Liver (tissue), 9 donors: ENCODE measurements around the gene JMJD1C. TPM values are rescaled to one million over a fixed set of nuclear protein-coding genes. Genes with fewer than 3 reads are reported as not detected.

ENCODE experiments used
- DNase-seq: peaks from one replicate; pipeline ENCODE4 v3.0.0-alpha.2; 2017; ENCODE audit warnings: low spot score
- H3K27ac ChIP-seq, 2 donors: one replicate each; pipeline ENCODE4 v1.7.0; 2013; ENCODE audit warnings: inconsistent platforms in 2 of 2, low read length in 2 of 2, control low read depth in 1 of 2, low read depth in 1 of 2, mild to moderate bottlenecking in 1 of 2
- H3K27me3 ChIP-seq, 4 donors: one replicate each; pipeline versions ENCODE4 v1.6.1 to v1.7.0; 2013; ENCODE audit warnings: low read length in 3 of 4, inconsistent platforms in 1 of 4, mild to moderate bottlenecking in 1 of 4, moderate library complexity in 1 of 4; ENCODE audit not compliant: control insufficient read depth in 4 of 4, insufficient read depth in 4 of 4
- H3K36me3 ChIP-seq, 4 donors: one replicate each; pipeline versions ENCODE4 v1.6.1 to v1.7.0; 2013; ENCODE audit warnings: low read length in 3 of 4, mild to moderate bottlenecking in 3 of 4, low read depth in 1 of 4, moderate library complexity in 1 of 4; ENCODE audit not compliant: control insufficient read depth in 4 of 4, insufficient read depth in 3 of 4
- H3K4me1 ChIP-seq, 4 donors: one replicate each; pipeline versions ENCODE4 v1.6.1 to v1.7.0; 2013; ENCODE audit warnings: low read length in 3 of 4, mild to moderate bottlenecking in 3 of 4, moderate library complexity in 1 of 4; ENCODE audit not compliant: control insufficient read depth in 4 of 4, insufficient read depth in 4 of 4
- H3K4me3 ChIP-seq, 3 donors: one replicate each; pipeline versions ENCODE4 v1.6.1 to v1.7.0; 2013; ENCODE audit warnings: low read length in 3 of 3, control low read depth in 1 of 3, low read depth in 1 of 3, mild to moderate bottlenecking in 1 of 3
- H3K9ac ChIP-seq, 2 donors: one replicate each; pipeline ENCODE4 v1.7.0; 2013; ENCODE audit warnings: low read length in 2 of 2, mild to moderate bottlenecking in 2 of 2, moderate library complexity in 2 of 2, control low read depth in 1 of 2, low read depth in 1 of 2
- H3K9me3 ChIP-seq, 4 donors: one replicate each; pipeline versions ENCODE4 v1.6.1 to v1.7.0; 2013; ENCODE audit warnings: low read length in 3 of 4; ENCODE audit not compliant: control insufficient read depth in 4 of 4
- ATF3 ChIP-seq: IDR thresholded peaks from 2 replicates; pipeline ENCODE4 v1.6.1; 2016; ENCODE audit warnings: antibody characterized with exemption
- CTCF ChIP-seq: fragments of 150-350 bp; IDR thresholded peaks from 2 replicates; pipeline ENCODE4 v1.5.1; 2017; ENCODE audit warnings: improper control_type of control experiment, low read depth, low read length; ENCODE audit not compliant: missing input control
- FOXA1 ChIP-seq: IDR thresholded peaks from 2 replicates; pipeline ENCODE4 v1.6.1; 2016; ENCODE audit warnings: antibody characterized with exemption
- FOXA2 ChIP-seq: IDR thresholded peaks from 2 replicates; pipeline ENCODE4 v1.6.1; 2016; ENCODE audit warnings: antibody characterized with exemption
- GABPA ChIP-seq, 2 donors: IDR thresholded peaks in 1 of 2; conservative IDR thresholded peaks in 1 of 2; 2 replicates each; pipeline ENCODE4 v1.6.1; 2016; ENCODE audit warnings: antibody characterized with exemption in 2 of 2, mild to moderate bottlenecking in 1 of 2, moderate library complexity in 1 of 2
- HNF4A ChIP-seq, 2 donors: conservative IDR thresholded peaks; 2 replicates each; pipeline ENCODE4 v1.6.1; 2016; ENCODE audit warnings: antibody characterized with exemption in 2 of 2, mild to moderate bottlenecking in 2 of 2
- JUND ChIP-seq, 2 donors: IDR thresholded peaks; 2 replicates each; pipeline ENCODE4 v1.6.1; 2016; ENCODE audit warnings: antibody characterized with exemption in 2 of 2
- NR2F2 ChIP-seq: IDR thresholded peaks from 2 replicates; pipeline ENCODE4 v1.6.1; 2016; ENCODE audit warnings: antibody characterized with exemption
- RAD21 ChIP-seq, 2 donors: IDR thresholded peaks; 2 replicates each; pipeline ENCODE4 v1.6.1; 2016; ENCODE audit warnings: antibody characterized with exemption in 2 of 2, mild to moderate bottlenecking in 2 of 2
- REST ChIP-seq: IDR thresholded peaks from 2 replicates; pipeline ENCODE4 v1.6.1; 2016; ENCODE audit warnings: antibody characterized with exemption, mild to moderate bottlenecking
- RXRA ChIP-seq, 2 donors: IDR thresholded peaks; 2 replicates each; pipeline ENCODE4 v1.6.1; 2017 to 2018; ENCODE audit warnings: antibody characterized with exemption in 2 of 2, mild to moderate bottlenecking in 1 of 2
- TAF1 ChIP-seq: conservative IDR thresholded peaks from 2 replicates; pipeline ENCODE4 v1.6.1; 2016; ENCODE audit warnings: antibody characterized with exemption, mild to moderate bottlenecking
- YY1 ChIP-seq: IDR thresholded peaks from 2 replicates; pipeline ENCODE4 v1.6.1; 2016; ENCODE audit warnings: antibody characterized with exemption, mild to moderate bottlenecking
- WGBS: extraction: QIAGEN DNeasy Blood & Tissue Kit; methylation state at CpG from one replicate; pipeline ENCODE4 v1.1.7; 2013; 5-methylcytosine and 5-hydroxymethylcytosine counted together
- polyA plus RNA-seq, 2 donors: library from polyadenylated mRNA; stranded (reverse) in 1 of 2; unstranded in 1 of 2; fragments of 200-250 nt in 1 of 2; fragments of >200 nt in 1 of 2; fragmentation: Nextera tagmentation in 1 of 2; extraction: Ambion mirVana in 1 of 2; gene quantifications; one replicate each; pipeline versions ENCODE4 v1.2.1 to v1.2.3, GENCODE V29; 2013 to 2015
- total RNA-seq, 2 donors: library from RNA; depleted of rRNA; stranded (reverse); fragments of >200 nt; gene quantifications; one replicate each; pipeline ENCODE4 v1.2.3, GENCODE V29; 2014
- TF ChIP-seq, protein P1 (sequence below): IDR thresholded peaks from 2 replicates; pipeline ENCODE4 v1.6.1; 2016; ENCODE audit warnings: antibody characterized with exemption
- donor health status: healthy.
- donor health status: healthy.
- donor health status: healthy.
- donor health status: healthy.
- donor health status: healthy.

JMJD1C gene
- total and polyA plus RNA-seq, 4 donors = 11.0 to 93.1 (median 56.0) TPM

DNA sequence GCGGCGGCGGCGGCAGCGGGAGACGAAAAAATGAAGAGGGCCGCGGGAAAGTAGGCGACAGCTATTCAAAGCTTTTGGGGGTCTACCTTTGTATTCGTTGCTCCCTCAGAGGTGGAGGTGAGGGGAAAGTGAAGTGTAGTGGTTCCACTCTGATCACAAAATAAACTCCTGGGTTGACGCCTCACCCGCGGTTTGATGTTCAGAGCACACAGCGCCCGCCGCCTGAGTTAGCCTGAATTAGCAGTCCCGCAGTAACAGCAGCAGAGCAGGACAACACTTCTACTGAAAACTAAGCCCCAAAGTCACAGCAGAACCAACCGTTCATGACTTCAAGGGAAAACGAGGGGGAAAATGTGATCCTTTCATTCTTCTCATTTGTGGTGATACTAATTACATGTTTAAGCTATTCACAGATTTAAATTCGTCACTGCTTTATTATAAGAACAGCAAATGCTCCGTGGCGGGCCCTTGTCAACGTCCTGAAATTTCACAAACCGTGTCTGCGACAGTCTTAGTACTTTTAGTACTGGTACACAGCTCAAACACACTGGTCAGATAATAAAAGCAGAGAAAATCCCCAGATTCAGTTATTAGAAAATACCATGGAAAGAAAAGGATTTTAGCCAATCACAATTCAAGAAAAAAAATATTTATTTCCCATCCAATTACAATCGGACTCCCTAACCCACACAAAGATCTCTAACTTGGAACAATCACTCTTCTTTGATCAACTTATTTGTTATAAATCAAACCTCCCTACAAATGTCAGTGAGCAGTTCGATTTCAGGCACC is 563 bp upstream of the JMJD1C start:
- Histone ChIP-seq H3K9me3 (no peaks in the 10 kb centered on the region), H3K27me3 (no peaks in the 10 kb centered on the region), H3K27ac (peak overlapping the region; percentile 77 to 92), H3K4me1 (peaks cover 1 to 17% (median 7%) of the 10 kb centered on the region in 4 donors), H3K9ac (peak overlapping the region; percentile 64 to 75), H3K36me3 (no peaks in the 10 kb centered on the region), H3K4me3 (peak overlapping the region; percentile 59 to 93 (median 76))
- DNase-seq = no peak
- 3% methylated on average over 27 of the region's 27 CpGs for whole genome bisulfite sequencing
- TF ChIP-seq NR2F2 (no peak), RAD21 (IDR thresholded peaks at IDR 0.05) (peak; percentile 21 to 33), TAF1 (peak; percentile 31)

- 6% methylated on average over 35 of the region's 35 CpGs for WGBS
- no peak for DNase-seq
- TF ChIP-seq CTCF (no peak), RAD21 (IDR thresholded peaks at IDR 0.05) (peak in 1 of 2 donors; percentile 8), JUND (IDR thresholded peaks at IDR 0.05) (no peak), RXRA (IDR thresholded peaks at IDR 0.05) (no peak)
- Histone ChIP-seq H3K4me1 (peaks cover 1 to 17% (median 7%) of the 10 kb centered on the region in 4 donors), H3K27me3 (no peaks in the 10 kb centered on the region), H3K27ac (peak overlapping the region; percentile 77 to 92), H3K9me3 (no peaks in the 10 kb centered on the region), H3K4me3 (peak overlapping the region; percentile 88 to 95 (median 93)), H3K36me3 (no peaks in the 10 kb centered on the region), H3K9ac (peak overlapping the region in 1 of 2 donors; percentile 44)
Observed at GRCh38 chr10:63464402-63465292, 1.1 kb downstream of the JMJD1C start.

- WGBS = 94% methylated on average over 1 of the region's 1 CpG
- no peak for DNase-seq
- Histone ChIP-seq H3K27ac (no peak overlapping the region), H3K4me1 (peaks cover 1 to 17% (median 7%) of the 10 kb centered on the region in 4 donors), H3K27me3 (no peaks in the 10 kb centered on the region), H3K36me3 (no peaks in the 10 kb centered on the region), H3K4me3 (no peak overlapping the region), H3K9me3 (no peaks in the 10 kb centered on the region), H3K9ac (no peak overlapping the region)
- no peak for TF ChIP-seq RAD21 (IDR thresholded peaks at IDR 0.05)
- TF ChIP-seq JUND (IDR thresholded peaks at IDR 0.05) = no peak
- no peak for TF ChIP-seq TAF1
- TF ChIP-seq ATF3 = no peak
- no peak for TF ChIP-seq FOXA1
- TF ChIP-seq, protein P1, sequence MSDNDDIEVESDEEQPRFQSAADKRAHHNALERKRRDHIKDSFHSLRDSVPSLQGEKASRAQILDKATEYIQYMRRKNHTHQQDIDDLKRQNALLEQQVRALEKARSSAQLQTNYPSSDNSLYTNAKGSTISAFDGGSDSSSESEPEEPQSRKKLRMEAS = no peak
- no peak for TF ChIP-seq FOXA2
- TF ChIP-seq YY1 = no peak
- no peak for TF ChIP-seq CTCF
- no peak for TF ChIP-seq GABPA (IDR thresholded peaks at IDR 0.05 in 1 of 2, conservative IDR thresholded peaks at IDR 0.05 in 1 of 2)
- no peak for TF ChIP-seq RXRA (IDR thresholded peaks at IDR 0.05)
- TF ChIP-seq REST = no peak
- TF ChIP-seq HNF4A (conservative IDR thresholded peaks at IDR 0.05) = no peak
Observed at GRCh38 chr10:63462442-63462841, 3.3 kb downstream of the JMJD1C start.
